Hematopoietic multipotent progenitor cell treated with erythropoietin and hydrocortisone succinate and interleukin-3 and kit ligand, for 6 days (in vitro differentiated cells): ENCODE data around the gene CEP70.
"Not testable (repeated sequence)": the region's sequence is repeated elsewhere in the genome, so short reads cannot be mapped to it uniquely, and the experiment has no call there.

Experiments
- DNase-seq: peaks from one replicate; pipeline ENCODE4 v3.0.0-alpha.2; 2015

The CEP70 gene

GRCh38 chr3:138468451-138468850, 125.6 kb downstream of the CEP70 start:
- DNase-seq, result no peak

GRCh38 chr3:138467931-138468330, 126.1 kb downstream of the CEP70 start:
- no peak for DNase-seq

DNA sequence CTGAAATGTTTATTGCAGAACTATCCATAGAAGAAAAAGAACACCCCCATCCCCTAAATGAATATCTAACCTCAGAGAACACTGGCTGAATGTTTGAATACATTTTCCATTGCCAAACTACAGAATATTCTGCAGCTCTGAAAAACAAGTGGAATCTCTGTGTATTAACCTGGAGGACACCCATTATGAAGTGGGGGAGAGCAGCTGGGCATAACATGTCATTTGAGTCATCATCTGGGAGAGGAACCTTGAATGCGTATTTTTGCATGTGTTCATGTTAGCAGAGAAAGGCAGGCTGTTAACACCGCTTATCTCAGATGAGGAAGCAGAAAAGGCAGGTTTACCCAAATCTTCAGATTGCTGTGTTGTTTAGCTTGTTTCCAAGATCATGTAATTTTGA, 128.1 kb downstream of the CEP70 start:
- DNase-seq, result peak; percentile 25

- no peak for DNase-seq
These were observed 128.6 kb downstream of the CEP70 start for GRCh38 chr3:138465451-138465850.

DNA sequence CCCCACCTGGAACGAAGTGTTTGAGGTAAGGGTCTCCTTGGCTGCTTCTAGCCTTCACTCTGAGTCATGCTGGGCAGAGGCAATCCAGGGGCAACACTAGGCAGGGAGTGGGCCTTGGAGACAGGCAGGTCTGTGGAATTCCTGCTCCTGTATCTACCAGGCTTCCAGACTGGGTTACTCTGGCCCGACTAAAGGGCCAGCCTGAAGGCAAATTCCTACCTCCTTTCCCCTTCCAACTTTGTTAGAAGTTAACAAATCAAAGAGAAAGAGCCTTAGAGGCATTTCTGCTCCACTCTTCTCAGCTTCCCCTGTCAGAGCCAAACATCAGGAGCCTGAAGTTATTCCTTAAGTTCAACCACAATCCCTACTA, 129.6 kb downstream of the CEP70 start:
- no peak for DNase-seq

DNA sequence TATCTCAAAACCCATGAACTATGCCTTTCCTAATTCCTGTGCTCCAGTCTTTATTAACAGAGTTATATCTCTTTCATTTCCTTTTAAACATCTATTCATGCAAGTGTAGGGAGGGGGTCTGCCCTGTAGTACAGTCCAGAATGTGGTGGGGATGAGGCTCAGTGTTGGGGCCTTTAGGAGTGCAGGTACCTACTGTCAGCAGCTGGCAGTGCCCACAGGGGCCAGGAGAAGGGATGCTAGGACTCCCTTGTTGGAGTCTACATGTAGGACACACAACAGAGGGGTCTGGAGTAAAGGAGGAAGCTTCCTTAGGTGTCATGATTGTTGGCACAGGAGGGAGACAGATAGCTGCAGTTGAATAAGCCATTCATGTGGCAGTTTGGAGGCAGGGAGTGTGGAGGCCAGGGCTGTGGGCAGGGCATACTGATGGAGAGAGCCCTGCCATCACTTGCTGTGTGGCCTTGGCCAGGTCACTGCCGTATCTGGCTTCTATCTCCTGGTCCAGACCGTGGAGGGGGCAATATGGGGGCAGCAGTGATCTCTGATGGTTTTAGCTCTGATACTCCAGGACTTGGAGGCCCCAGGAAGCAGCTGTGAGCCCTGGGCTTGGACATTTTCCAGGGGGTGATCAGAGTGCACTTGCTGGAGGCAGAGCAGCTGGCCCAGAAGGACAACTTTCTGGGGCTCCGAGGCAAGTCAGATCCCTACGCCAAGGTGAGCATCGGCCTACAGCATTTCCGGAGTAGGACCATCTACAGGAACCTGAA, 130.2 kb downstream of the CEP70 start:
- DNase-seq, result no peak

DNA sequence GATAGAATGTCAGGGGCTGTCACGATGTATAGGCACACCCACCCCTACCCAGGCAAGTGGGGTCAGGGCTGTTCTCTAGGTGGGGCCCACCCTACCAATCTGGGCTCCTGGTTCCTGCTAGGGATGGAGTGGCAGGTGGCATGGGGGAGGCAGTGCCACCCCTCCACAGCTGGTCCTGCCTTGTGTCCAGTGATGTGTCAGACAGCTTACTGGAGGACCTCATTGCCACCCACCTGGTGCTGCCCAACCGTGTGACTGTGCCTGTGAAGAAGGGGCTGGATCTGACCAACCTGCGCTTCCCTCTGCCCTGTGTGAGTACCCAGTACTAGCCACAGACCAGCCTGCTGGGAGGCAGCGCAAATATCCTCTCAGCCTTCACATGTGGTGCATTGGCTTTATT, 132.2 kb downstream of the CEP70 start:
- DNase-seq, result no peak

DNA sequence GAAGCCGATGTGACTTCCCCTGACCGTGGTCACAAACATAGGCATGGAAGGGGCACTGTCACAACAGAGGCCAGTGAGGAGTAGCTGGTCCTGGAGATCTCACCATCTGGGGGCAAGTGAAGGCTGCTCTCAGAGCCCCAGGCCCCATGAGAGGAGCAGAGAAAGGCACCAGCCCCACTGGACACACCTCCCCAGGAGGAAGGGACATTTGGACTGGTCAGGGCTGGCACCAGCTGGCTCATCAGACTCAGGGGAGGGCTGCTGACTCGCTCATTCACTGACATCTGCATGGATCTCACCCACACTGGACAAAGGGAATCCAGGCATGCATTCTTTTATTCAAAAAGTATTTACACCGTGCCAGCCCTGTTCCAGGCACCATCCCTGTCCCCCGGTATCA, 132.8 kb downstream of the CEP70 start:
- DNase-seq, result no peak

DNA sequence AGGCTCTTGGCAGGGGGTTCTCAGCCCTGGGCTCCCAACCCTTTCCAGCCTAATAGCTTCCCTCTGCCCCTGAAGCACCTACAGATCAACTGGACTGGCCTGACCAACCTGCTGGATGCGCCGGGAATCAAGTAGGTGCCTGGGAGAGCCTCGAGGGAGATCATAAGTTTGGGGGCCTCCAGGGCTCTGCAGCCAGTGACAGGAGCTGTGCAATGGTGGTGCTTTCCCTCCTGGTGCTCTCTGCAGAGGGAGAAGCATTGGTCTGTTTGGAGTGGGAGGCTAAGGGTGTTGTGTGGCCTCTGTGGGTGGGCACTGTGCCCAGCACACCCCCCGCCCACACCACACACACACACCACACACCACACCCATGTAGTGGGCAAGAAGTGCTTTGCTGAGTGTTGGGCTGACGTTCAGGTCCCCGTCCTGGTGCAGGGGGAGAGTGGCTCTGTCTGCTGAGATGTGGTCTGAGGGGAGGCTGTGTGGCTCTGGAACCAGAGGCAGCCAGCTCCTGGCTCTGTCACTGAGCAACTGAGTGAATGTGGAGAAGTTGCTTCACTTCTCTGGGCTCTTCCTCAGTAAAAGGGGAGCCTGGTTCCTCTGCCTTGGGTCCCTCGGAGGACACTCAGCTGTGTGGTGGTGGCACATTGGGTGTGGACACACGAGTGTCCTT, 133.4 kb downstream of the CEP70 start:
- DNase-seq, result no peak

GRCh38 chr3:138459619-138460535, 134.2 kb downstream of the CEP70 start:
- DNase-seq, result no peak

DNA sequence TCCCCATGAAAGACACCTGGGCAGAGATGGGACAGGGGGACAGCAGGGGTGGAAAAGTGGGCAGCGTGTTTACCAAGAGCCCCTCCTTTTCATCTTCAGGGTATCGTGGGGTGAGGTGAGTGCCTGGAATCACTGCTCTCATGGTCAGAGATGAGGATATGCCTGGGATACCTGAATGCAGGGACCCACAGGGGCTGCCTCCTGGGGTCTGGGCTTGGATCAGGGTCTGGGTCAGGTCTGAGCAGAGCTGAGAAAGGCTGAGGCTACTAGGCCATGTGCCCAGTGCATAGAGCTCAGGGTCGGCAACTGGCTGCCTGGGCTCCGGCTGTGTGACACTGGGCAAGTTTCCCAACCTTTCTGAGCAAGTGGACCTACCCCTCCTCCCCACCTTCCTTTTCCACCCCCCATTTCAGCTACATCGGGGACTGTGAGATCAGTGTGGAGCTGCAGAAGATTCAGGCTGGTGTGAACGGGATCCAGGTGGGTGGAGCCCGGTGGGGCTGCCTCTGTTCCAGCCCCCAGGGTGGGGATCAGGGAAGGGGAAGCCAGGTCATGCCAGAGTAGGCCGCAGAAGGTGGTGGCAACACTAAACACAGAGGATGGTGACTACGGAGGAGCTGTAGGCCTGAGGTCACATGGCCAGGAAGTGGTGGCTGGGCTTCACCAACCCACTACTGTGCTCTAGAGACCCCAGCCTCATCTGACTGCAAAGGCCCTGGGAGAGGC, 135.1 kb downstream of the CEP70 start:
- no peak for DNase-seq

DNA sequence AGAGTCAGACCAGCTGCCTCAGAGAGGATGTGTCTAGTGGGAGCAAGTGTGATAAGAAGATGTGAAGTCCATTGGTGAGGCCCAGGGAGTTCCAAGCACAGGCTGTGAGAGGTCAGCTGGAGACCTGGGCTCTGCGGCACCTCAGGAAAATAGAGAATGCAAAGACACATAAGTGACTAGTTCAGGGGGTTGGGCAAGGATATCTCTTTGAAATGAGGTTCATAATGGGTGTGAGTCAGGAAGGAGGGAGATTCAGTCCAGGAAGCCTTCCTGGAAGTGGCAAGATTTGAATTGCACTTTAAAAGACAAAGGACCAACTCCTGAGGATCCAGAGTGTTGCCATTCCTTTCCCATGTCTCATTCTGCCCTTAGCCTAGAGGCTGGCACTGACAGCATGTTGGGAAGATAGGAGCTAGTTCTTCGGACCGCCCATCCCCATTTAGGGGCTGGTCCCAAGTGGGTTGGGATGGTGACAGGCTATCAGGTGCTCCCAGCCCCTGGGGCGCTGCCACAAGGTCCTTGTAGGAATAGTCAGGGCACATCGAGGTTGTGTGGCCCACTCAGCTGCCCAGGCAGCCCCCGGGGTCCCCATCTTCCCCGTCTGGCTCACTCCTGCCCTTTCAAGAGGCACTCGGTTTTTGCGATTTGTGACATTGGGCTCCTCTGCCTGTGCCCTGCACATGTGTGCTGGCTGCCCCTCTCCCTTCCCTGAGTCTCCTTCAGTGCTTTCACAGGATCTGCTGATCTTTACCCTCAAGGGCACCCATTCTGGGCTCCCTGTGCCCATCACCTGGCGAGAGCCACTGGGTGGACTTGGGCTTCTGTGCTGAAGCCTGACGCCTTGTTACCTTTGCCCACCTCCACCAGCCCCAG, 136.0 kb downstream of the CEP70 start:
- DNase-seq, result no peak

DNA sequence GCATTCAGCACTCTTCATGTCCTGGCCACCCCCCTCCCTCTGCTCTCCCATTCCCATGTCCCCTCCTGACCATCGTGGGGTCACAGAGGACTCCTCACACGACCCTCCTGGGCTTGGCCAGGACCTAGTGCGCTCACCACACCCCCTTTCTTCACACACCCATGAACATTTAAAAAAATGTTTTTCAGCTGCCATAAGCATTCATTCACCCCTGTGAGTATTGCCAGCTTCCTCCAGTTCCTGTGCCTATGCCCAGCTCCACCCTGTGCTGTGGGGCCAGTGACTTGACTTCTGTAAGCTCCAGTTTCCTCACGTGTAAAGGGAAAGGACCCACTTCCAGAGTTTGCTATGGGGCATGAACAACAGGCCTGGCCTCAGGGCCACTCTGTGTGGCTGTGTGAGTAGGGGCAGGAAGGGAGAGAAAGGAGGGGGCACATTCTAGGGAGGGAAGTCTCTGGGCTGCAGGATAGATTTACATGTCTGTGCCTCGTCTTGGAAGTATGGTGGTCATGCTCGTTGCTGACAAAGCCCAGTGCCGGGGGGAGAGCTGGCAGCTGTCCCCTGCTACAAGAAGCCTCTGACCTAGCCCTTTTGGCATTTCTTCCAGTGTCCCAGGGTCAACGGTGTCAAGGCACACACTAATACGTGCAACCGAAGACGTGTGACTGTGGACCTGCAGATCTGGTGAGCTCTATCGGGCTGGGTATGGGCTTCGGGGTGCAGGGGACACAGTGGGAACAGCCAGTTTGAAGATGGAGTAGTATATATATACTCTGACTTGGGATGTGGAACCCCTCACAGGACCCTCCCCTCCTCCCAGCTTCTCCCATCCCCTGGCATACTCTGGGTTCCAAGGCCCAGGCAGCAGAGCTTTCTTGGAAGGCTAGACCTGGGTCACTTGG, 136.8 kb downstream of the CEP70 start:
- no peak for DNase-seq

- DNase-seq, result no peak
These were observed 138.0 kb downstream of the CEP70 start for GRCh38 chr3:138455801-138456716.

DNA sequence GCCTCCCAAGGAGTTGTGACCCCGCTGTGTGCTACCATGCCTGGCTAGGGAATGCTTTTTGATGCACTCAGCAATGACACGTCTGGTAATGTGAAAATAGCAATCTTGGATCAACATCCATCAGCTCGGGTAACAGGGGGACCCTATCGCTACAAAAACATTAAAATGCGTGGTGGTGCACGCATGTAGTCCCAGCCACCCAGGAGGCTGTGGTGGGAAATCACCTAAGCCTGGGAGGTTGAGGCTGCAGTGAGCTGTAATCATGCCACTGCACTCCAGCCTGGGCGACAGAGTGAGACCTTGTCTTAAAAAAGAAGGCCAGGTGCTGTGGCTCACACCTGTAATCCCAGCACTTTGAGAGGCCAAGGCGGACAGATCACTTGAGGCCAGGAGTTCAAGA, 140.1 kb downstream of the CEP70 start:
- DNase-seq, result not testable (repeated sequence)

DNA sequence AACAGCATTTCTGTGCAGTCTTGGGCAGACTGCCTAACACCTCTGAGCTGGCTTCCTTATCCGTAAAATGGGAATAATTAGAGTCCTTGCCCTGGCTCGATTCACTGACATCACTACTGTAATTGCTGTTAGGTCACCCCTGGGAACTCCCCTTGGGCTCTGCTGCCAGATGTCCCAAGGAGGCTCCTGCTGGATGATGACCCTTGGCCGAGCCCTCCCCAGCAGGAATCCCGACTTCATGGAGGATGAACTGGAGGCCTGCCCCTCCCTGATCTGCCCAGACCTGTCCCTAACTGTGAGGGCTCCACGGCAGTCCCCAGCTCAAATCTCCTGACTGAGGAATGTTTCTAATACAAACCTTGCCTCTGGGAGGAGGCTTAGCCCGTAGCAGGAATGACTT, 141.6 kb downstream of the CEP70 start:
- no peak for DNase-seq

GRCh38 chr3:138451595-138452162, 142.4 kb downstream of the CEP70 start:
- DNase-seq, result no peak

GRCh38 chr3:138450704-138451424, 143.2 kb downstream of the CEP70 start:
- DNase-seq, result no peak

DNA sequence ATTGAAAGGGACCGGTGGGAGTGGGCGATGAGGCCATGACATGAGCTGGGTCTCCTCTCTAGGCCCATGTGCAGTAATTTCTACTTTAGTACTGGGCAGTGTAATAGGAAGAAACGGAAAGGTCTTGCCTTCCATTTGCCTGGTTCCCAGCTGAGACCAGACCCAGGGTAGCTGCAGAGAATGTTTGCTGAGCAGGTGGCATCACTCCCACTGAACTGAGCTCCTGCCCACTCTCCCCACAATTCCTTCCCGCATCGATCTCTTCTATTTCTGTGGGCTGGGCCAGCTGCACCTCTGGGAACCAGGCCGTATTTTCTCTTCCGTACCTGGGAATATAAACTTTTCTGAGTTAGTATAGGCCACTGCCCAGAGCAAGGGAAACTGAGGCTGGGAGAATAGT, 143.9 kb downstream of the CEP70 start:
- no peak for DNase-seq
